GM12878 (cell line): ENCODE measurements around the gene LGI4. TPM values are rescaled to one million over a fixed set of nuclear protein-coding genes. Genes with fewer than 3 reads are reported as not detected.

Source experiments
- ATF2 ChIP-seq: IDR thresholded peaks from 2 replicates; pipeline ENCODE4 v1.6.1; 2012; ENCODE audit warnings: low read length, inconsistent platforms
- DPF2 ChIP-seq: fragments of 450-650 bp; IDR thresholded peaks from 2 replicates; pipeline ENCODE4 v1.6.1; 2017; ENCODE audit warnings: mild to moderate bottlenecking
- MAX ChIP-seq: IDR thresholded peaks from 2 replicates; pipeline ENCODE4 v1.6.1; 2012; ENCODE audit warnings: low read depth, low read length, improper control_type of control experiment
- MLLT1 ChIP-seq: fragments of 450-650 bp; IDR thresholded peaks from 2 replicates; pipeline ENCODE4 v1.6.1; 2016; ENCODE audit warnings: mild to moderate bottlenecking
- NFIC ChIP-seq: IDR thresholded peaks from 2 replicates; pipeline ENCODE4 v1.6.1; 2012; ENCODE audit warnings: low read depth, mild to moderate bottlenecking, inconsistent platforms, low read length, moderate library complexity
- NFXL1 ChIP-seq: fragments of 450-650 bp; IDR thresholded peaks from 2 replicates; pipeline ENCODE4 v1.6.1; 2017; ENCODE audit warnings: antibody characterized with exemption, mild to moderate bottlenecking, borderline replicate concordance
- NR2C1 ChIP-seq: fragments of 450-650 bp; IDR thresholded peaks from 2 replicates; pipeline ENCODE4 v1.6.1; 2017; ENCODE audit warnings: antibody characterized with exemption, mild to moderate bottlenecking, moderate library complexity
- PAX8 ChIP-seq: fragments of 450-650 bp; IDR thresholded peaks from 2 replicates; pipeline ENCODE4 v1.6.1; 2017; ENCODE audit warnings: mild to moderate bottlenecking, moderate library complexity
- PBX3 ChIP-seq: IDR thresholded peaks from 2 replicates; pipeline ENCODE4 v1.6.1; 2011; ENCODE audit warnings: mild to moderate bottlenecking, low read depth, low read length, moderate library complexity; ENCODE audit not compliant: insufficient replicate concordance
- RELA ChIP-seq: fragments of 450-650 bp; IDR thresholded peaks from 2 replicates; pipeline ENCODE4 v1.8.0; 2014; ENCODE audit warnings: borderline replicate concordance; ENCODE audit not compliant: partially characterized antibody
- RFX5 ChIP-seq: IDR thresholded peaks from 2 replicates; pipeline ENCODE4 v1.6.1; 2011; ENCODE audit warnings: low read depth, low read length, improper control_type of control experiment
- SIX5 ChIP-seq: IDR thresholded peaks from 2 replicates; pipeline ENCODE4 v1.6.1; 2011; ENCODE audit warnings: mild to moderate bottlenecking, low read depth, low read length, moderate library complexity; ENCODE audit not compliant: severe bottlenecking
- SUZ12 ChIP-seq: fragments of 200-600 bp; sonication (generic); IDR thresholded peaks from one replicate; pipeline ENCODE4 v1.6.1; 2018; ENCODE audit warnings: antibody characterized with exemption, mild to moderate bottlenecking; ENCODE audit not compliant: unreplicated experiment
- WRNIP1 ChIP-seq: IDR thresholded peaks from 2 replicates; pipeline ENCODE4 v1.6.1; 2011; ENCODE audit warnings: low read depth, low read length, improper control_type of control experiment, borderline replicate concordance
- ZSCAN29 ChIP-seq: fragments of 450-650 bp; IDR thresholded peaks from 2 replicates; pipeline ENCODE4 v1.6.1; 2017; ENCODE audit warnings: mild to moderate bottlenecking, moderate library complexity
- polyA plus RNA-seq, 11 experiments: library from polyadenylated mRNA; depleted of rRNA in 4 of 11; unstranded in 6 of 11; stranded (reverse) in 5 of 11; fragments of >200 nt; fragmentation: Nextera tagmentation in 4 of 11; fragmentation: Illumina TruSeq in 1 of 11; extraction: Ambion mirVana in 4 of 11; extraction: Trizol in 1 of 11; gene quantifications; 1 replicate in 1 of 11; 2 replicates in 10 of 11; pipeline versions ENCODE4 v1.2.1 to v1.2.3, GENCODE V29; 2011 to 2016; ENCODE audit warnings: inconsistent platforms in 2 of 11, missing spikeins in 2 of 11, low read depth in 1 of 11
- total RNA-seq, 4 experiments: library from RNA; depleted of rRNA in 3 of 4; stranded (reverse); fragments of >200 nt in 3 of 4; fragmentation: Illumina TruSeq in 1 of 4; extraction: Trizol in 1 of 4; gene quantifications; 2 replicates each; pipeline versions ENCODE4 v1.2.1 to v1.2.3, GENCODE V29; 2013 to 2021
- TF ChIP-seq, protein P1 (sequence below): fragments of 150-350 bp; IDR thresholded peaks from 2 replicates; pipeline ENCODE4 v1.6.1; 2016; ENCODE audit warnings: low read depth, low read length
- TF ChIP-seq, protein P2 (sequence below): fragments of 450-650 bp; IDR thresholded peaks from 2 replicates; pipeline ENCODE4 v1.6.1; 2018; ENCODE audit warnings: borderline replicate concordance, mild to moderate bottlenecking; ENCODE audit not compliant: partially characterized antibody

Gene LGI4
- total and polyA plus RNA-seq, 10 of the 15 experiments (the other 5 are each of a cell fraction or from before 2014, with no cell fraction given) = 0.11 TPM; not detected in 9

GRCh38 chr19:35124098-35125060 is 10.5 kb downstream of the LGI4 start (continued):
- TF ChIP-seq PBX3 = no peak
- TF ChIP-seq WRNIP1 = no peak
- no peak for TF ChIP-seq RFX5
- TF ChIP-seq ZSCAN29 = no peak
- peak; percentile 77 for TF ChIP-seq MLLT1
- TF ChIP-seq SIX5 = no peak
- TF ChIP-seq NFIC = no peak
- TF ChIP-seq, protein P1, sequence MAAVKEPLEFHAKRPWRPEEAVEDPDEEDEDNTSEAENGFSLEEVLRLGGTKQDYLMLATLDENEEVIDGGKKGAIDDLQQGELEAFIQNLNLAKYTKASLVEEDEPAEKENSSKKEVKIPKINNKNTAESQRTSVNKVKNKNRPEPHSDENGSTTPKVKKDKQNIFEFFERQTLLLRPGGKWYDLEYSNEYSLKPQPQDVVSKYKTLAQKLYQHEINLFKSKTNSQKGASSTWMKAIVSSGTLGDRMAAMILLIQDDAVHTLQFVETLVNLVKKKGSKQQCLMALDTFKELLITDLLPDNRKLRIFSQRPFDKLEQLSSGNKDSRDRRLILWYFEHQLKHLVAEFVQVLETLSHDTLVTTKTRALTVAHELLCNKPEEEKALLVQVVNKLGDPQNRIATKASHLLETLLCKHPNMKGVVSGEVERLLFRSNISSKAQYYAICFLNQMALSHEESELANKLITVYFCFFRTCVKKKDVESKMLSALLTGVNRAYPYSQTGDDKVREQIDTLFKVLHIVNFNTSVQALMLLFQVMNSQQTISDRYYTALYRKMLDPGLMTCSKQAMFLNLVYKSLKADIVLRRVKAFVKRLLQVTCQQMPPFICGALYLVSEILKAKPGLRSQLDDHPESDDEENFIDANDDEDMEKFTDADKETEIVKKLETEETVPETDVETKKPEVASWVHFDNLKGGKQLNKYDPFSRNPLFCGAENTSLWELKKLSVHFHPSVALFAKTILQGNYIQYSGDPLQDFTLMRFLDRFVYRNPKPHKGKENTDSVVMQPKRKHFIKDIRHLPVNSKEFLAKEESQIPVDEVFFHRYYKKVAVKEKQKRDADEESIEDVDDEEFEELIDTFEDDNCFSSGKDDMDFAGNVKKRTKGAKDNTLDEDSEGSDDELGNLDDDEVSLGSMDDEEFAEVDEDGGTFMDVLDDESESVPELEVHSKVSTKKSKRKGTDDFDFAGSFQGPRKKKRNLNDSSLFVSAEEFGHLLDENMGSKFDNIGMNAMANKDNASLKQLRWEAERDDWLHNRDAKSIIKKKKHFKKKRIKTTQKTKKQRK = no peak
- no peak for TF ChIP-seq NR2C1
- TF ChIP-seq RELA = no peak
- no peak for TF ChIP-seq SUZ12
- TF ChIP-seq NFXL1 = no peak
- TF ChIP-seq ATF2 = no peak
- no peak for TF ChIP-seq PAX8
- TF ChIP-seq MAX = peak; percentile 8; the same call in 1 of the 2 replicates
- TF ChIP-seq DPF2 = peak; percentile 67; the same call in 1 of the 2 replicates
- TF ChIP-seq, protein P2, sequence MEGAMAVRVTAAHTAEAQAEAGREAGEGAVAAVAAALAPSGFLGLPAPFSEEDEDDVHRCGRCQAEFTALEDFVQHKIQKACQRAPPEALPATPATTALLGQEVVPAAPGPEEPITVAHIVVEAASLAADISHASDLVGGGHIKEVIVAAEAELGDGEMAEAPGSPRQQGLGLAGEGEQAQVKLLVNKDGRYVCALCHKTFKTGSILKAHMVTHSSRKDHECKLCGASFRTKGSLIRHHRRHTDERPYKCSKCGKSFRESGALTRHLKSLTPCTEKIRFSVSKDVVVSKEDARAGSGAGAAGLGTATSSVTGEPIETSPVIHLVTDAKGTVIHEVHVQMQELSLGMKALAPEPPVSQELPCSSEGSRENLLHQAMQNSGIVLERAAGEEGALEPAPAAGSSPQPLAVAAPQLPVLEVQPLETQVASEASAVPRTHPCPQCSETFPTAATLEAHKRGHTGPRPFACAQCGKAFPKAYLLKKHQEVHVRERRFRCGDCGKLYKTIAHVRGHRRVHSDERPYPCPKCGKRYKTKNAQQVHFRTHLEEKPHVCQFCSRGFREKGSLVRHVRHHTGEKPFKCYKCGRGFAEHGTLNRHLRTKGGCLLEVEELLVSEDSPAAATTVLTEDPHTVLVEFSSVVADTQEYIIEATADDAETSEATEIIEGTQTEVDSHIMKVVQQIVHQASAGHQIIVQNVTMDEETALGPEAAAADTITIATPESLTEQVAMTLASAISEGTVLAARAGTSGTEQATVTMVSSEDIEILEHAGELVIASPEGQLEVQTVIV = no peak
